HG03139 (cell line): ENCODE data around the gene ETNK2.

Experiments used
- ATAC-seq: cut with Tn5 transposase; IDR thresholded peaks from one replicate; pipeline ENCODE4 v1.9.1; 2021; ENCODE audit not compliant: unreplicated experiment

ETNK2 gene, protein sequence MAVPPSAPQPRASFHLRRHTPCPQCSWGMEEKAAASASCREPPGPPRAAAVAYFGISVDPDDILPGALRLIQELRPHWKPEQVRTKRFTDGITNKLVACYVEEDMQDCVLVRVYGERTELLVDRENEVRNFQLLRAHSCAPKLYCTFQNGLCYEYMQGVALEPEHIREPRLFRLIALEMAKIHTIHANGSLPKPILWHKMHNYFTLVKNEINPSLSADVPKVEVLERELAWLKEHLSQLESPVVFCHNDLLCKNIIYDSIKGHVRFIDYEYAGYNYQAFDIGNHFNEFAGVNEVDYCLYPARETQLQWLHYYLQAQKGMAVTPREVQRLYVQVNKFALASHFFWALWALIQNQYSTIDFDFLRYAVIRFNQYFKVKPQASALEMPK

DNA sequence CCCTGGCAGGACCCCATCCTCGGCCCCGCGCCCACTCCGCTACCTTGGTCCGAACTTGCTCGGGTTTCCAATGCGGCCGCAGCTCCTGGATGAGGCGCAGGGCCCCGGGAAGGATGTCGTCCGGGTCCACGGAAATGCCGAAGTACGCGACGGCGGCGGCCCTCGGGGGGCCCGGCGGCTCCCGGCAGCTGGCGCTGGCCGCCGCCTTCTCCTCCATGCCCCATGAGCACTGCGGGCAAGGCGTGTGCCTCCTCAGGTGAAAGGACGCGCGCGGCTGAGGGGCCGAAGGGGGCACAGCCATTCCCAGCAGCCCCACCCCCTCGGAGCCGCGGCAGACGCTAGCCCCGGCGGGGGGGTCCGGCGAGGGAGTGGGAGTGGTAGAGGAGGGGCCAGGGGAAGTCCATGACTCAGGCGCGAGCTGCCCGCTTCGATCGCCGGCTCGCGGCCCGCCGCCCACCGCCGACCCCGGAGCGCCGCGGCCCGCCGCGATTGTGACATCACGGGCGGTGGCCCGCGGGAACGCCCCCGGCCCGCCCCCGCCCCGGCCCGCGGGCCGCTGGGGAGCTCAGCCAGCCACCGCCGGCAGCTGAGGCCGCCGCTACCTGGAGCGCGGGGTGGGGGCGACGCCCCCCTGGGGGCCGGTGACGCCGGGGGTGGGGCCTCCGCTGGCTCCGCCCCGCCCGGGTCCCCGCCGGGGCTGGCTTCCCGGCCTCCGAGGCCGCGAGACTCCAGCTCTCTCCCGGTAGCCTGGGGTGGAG is at the start of gene ETNK2:
ETNK2 (minus strand) TSS at position 493 of the 758 bp plus-strand sequence; CDS start at position 301, 192 bp downstream.
- ATAC-seq = no peak

GRCh38 chr1:204201348-204202040 is 49.6 kb upstream of the ETNK2 start:
- no peak for ATAC-seq

GRCh38 chr1:204199579-204199978 is 47.7 kb upstream of the ETNK2 start:
- no peak for ATAC-seq

GRCh38 chr1:204198348-204199340 is 46.8 kb upstream of the ETNK2 start:
- no peak for ATAC-seq

- ATAC-seq = no peak
These were observed 45.2 kb upstream of the ETNK2 start for GRCh38 chr1:204197068-204197467.

DNA sequence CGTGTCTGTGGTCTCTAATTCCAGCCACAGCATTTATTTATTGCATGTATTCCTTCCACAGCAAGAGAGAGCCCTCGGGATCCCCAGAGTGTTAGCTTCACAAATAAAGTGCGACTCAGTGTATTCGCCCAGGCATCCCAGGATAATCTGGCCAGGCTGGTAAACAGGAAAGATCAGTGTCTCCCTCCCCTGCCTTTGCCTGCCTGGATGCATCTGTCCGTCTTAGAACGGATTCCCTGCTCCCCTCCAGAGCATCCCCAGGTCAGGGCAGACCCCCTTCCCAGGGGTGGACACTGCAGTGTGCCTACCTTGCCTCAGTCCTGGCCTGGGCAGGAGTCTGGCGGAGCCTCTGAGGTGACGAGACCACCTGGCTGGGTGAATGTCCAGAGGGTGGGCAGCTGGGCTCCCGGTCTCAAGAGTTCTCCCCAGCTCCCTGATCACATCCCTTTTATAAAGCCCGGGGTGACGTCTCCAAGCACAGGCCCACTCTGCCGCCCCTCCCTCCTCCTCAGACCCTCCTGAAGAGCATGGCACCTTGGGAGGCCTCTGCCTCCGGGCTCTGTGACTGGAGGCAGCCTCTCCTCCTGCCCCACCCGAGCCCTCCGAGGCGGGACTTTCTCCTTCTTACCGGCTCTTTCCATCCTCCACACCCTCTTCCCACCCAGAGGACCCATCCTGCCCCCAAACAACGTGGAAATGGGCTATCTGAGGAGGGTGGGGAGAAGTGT is 44.4 kb upstream of the ETNK2 start, which contains the start of gene KISS1:
KISS1 (minus strand) TSS at position 424 of the 728 bp plus-strand sequence. CDS start 3,615 bp downstream, outside the sequence.
- ATAC-seq = no peak

DNA sequence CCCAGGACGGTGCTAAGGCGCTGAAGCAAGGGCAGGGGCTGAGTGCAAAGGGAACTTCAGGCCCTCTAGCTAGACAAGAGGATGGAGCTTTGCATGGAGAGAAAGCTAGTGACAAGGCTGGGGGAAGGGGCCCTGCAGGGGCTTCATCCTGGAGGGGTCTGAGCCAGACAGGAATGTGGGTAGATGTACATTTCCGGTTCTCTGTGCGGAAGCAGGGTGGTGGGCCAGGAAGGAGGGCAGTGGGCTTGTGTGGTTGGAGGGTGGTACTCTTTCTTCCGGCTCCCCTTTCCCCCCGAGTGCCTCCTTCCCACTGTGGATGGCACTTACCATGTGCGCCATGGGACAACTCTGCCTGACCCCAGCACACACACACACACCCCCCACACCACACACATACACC is 42.9 kb upstream of the ETNK2 start:
- ATAC-seq = no peak

DNA sequence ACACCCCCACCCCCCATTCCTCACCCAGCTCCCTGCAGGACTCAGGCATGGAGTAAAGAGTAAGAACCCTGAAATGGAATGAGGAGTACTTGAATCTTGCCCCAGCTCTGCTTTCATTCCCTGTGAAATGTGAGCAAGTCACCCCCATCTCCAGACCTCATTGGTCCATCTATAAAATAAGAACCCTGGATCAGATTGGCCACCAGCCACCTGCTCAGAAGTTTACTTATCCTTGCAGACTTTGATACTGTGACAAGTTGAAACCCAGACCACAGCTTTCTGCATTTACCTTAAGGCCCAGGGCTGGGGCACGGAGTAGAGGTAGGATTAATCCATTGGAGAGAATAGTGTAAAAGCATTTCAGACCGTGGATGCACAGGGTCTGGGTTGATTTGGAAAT is 42.2 kb upstream of the ETNK2 start:
- no peak for ATAC-seq

DNA sequence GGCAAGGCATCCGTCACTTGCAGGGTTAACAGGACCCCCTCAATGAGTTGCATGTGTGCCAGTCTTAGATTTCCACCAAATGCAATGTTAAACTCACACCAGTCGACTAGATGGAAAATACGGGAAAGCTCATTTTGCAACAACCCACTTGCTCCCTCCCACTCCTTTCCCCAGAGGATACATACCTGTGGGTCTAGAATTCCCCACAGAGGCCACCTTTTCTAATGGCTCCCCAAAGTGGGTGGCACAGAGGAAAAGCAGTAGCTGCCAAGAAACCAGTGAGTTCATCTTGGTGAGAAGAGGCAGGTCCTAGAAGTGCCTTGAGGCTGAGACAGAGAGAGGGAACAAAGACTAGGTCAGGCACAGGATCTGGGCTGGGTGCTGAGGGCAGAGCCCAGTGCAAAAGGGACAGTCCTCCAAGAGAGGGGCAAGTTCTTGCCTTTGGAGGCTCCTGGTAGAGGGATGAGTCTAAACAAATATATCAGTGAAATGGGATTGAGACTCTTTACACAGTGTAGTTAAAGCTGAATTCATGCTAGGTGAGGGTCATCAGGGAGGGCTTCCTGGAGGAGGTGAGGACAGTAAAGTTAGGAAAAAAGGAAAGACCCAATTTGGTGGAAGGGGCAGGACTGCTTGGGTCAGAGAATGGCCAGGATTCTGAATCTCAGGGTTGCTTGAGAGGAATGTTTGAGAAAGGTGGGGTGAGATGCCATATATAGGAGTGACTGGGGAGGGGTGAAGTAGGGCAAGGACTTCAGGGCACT is 40.9 kb upstream of the ETNK2 start:
- no peak for ATAC-seq

GRCh38 chr1:204192046-204192445 is 40.2 kb upstream of the ETNK2 start:
- no peak for ATAC-seq

DNA sequence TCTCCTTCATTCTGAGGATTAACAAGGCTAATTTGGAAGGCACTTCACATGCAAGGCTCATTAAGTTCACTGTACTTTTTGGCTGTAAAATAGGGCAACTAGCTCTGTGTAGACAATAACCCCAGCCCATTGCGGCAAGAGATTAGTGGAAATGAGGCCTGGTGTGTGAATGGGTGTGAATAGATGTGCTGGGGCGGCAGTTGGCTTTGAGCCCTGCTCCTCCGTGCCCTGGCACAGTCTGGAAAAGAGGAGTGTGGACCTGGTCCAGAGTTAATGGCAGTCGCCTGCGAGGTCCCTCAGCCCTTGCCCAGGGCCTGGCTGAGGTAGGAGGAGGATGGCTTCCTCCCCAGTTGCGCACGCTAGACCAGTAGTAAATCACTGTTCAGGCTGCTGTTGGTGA is 39.6 kb upstream of the ETNK2 start:
- ATAC-seq = no peak

DNA sequence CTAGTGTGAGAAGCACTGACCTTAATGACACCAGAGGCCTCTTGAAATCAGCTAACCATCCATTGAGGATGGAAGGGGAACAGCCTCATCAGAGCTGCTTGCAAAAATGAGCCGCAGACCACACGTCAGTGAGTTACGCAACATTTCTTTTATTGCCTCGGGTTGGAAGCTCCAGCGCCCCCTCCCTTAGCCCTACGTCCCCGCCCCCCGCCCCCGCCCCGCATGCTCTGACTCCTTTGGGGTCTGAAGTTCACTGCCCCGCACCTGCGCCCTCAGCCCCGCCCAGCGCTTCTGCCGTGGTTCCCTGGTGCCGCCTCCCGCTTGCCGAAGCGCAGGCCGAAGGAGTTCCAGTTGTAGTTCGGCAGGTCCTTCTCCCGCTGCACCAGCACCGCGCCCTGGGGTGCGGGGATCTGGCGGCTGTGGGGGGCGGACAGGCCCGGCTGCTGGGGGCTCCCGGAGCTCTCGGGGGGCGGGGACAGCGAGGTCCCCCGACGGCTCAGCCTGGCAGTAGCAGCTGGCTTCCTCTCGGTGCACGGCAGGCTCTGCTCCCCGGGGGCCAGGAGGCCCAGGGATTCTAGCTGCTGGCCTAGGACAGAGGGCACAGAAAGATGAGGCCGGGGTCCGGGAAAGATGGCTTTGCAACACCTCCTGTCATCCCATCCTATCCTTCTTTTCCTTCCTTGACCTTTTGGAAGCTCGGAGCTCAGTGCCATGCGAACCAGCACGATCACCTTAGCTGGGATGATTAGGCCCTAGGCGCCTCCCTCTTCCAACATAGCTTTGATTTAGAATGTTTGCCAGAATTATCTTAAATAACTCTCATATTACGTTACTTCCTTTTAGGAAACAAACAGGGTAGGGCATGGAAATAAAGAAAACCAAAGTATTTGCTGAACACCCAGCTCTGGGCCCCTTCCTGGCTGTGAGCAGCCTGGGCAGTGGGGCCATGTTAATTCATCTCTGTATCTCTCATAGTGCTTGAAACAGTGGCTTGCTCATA is 38.7 kb upstream of the ETNK2 start:
- ATAC-seq = no peak

DNA sequence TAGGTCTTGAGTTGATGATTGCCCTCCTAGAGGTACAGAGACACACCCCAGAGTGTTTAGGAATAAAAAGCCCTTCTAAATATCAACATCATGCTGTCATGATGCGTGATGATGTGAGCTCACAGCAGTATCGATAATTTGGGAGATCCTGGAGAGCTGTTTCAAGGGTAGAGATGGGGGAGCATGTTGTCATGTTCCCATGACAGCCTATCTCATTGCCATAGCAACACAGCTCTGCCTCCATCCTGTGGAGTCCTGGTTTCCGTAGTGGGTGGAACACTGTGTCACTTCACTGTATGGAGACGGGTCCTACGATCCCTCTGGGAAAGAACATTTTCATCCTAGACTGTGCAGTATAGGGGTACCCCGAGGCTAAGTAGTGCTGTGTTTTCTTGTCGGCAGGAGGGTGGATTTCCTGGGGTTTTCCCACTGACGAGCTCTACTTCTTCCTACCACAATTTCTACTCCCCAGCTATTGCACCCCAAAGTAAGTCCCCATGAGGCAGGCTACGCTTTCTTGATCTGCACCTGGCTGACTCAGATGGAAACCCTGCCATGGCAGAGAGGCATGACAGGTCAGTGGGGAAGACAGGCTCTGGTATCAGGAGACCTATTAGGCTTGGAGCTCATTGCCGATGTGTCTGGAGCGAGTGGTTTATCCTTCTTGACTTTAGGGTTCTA is 37.3 kb upstream of the ETNK2 start:
- ATAC-seq = no peak

DNA sequence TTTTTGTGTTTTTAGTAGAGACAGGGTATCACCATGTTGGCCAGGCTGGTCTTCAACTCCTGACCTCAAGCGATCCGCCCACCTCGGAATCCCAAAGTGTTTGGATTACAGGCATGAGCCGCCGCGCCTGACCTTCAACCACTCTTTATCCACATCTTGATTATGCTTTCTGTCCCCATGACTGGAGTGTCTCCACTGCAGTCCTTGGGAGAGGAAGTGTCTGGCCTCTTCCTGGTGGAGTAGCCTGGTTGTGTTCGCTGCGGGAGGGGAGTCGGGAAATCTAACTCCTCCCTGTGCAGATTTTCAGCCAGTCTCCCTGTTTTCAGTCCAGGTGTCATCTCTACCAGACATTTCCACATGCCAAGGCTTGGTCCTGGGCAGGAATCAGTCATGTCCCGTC is 34.8 kb upstream of the ETNK2 start:
- no peak for ATAC-seq

- no peak for ATAC-seq
These were observed 29.3 kb upstream of the ETNK2 start for GRCh38 chr1:204181116-204181515.

DNA sequence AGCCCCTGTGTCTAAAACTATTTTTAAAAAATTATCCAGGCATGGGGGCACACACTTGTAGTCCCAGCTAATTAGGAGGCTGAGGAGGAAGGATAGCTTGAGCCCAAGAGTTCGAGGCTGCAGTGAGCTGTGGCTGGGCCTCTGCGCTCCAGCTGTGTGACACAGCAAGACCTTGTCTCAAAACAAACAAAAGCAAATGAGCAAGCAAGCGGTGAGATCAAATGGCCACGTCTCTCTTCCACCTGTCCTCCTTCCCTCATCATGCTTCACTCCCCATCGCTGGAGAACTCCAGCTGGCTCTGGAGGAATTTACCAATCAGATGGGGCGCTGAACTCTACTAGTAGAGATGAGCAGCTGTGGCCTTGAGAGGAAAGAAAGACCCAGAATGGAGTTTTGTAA is 28.3 kb upstream of the ETNK2 start:
- no peak for ATAC-seq
